ENCODE results near the gene PEX11G.

The PEX11G gene

DNA sequence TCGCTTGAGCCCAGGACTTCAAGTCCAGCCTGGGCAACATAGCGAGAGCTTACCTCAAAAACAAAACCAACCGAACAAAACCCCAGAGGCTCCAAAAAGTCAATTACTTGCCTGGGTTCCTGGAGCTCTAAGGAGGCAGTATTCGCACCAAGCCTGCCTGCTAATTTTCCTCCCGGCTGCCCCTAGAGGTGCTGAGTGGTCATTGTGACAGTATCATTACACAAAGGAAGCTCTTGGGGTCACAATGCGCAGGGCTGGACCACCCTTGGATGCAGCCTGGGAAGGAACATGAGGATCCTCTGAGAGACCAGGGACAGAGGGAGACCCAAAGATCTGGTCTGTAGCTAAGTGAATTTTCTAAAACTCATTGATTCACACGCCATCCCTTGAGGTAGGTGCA is 8.5 kb upstream of the PEX11G start:
- H3K27me3 ChIP-seq: peaks cover 0 to 25% of the 10 kb centered on the region in 2 donors

DNA sequence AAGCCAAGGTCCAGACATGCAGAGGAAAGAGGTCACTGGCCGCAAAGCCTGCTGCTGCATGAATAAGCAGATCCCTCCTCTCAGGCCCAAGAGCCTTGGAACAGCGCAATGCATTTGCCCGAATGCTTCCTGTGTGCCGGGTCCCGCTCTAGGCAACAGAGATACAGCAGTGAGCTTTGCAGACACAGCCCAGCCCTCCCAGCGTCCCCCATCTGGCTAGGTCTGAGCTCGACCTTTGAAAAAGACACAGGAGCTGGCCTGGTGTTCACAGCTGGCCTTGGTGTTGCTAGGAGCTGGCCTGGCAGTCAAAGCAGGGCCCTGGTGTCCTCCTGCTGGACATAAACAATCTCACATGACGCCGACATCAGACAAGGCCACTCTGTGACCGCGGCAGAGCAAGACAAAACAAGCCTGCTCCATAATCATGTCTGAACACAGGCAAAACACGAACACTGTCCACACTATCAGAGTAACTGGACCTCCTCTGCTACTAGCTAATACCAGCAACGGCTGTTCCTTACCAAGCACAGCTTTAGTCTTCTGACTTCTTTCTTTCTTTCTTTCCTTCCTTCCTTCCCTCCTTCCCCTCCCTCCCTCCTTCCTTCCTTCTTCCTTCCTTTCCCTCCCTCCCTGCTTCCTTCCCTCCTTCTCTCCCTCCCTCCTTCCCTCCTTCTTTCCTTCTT is 5.7 kb upstream of the PEX11G start:
- intact Hi-C loops (cut with DNase I; ENCODE audit: low total_unique reads): no loop called here
- H3K4me1 ChIP-seq: peaks cover 0 to 15% (median under 1%) of the 10 kb centered on the region in 4 donors
- H3K9me3 ChIP-seq: no peaks in the 10 kb centered on the region
- peak; percentile 76 to 78 for DNase-seq
- peaks cover 0 to 3% of the 10 kb centered on the region in 2 donors for H3K27me3 ChIP-seq
- TF ChIP-seq, protein P1, sequence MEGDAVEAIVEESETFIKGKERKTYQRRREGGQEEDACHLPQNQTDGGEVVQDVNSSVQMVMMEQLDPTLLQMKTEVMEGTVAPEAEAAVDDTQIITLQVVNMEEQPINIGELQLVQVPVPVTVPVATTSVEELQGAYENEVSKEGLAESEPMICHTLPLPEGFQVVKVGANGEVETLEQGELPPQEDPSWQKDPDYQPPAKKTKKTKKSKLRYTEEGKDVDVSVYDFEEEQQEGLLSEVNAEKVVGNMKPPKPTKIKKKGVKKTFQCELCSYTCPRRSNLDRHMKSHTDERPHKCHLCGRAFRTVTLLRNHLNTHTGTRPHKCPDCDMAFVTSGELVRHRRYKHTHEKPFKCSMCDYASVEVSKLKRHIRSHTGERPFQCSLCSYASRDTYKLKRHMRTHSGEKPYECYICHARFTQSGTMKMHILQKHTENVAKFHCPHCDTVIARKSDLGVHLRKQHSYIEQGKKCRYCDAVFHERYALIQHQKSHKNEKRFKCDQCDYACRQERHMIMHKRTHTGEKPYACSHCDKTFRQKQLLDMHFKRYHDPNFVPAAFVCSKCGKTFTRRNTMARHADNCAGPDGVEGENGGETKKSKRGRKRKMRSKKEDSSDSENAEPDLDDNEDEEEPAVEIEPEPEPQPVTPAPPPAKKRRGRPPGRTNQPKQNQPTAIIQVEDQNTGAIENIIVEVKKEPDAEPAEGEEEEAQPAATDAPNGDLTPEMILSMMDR (IDR thresholded peaks at IDR 0.05): peak; percentile 19 to 48
- H3K27ac ChIP-seq: peak overlapping the region; percentile 69 to 77
- H3K4me3 ChIP-seq: no peak overlapping the region
- no peaks in the 10 kb centered on the region for H3K36me3 ChIP-seq

More for the DNA sequence above, 8.5 kb upstream of the PEX11G start:
- Histone ChIP-seq H3K27ac (no peak overlapping the region), H3K4me1 (peaks cover 0 to 24% (median 10%) of the 10 kb centered on the region in 4 donors), H3K36me3 (no peaks in the 10 kb centered on the region), H3K4me3 (no peak overlapping the region), H3K9me3 (no peaks in the 10 kb centered on the region)
- DNase-seq: no peak
- TF ChIP-seq, protein P1 (IDR thresholded peaks at IDR 0.05): no peak
- intact Hi-C loops (cut with DNase I; ENCODE audit: low total_unique reads): no loop called here

DNA sequence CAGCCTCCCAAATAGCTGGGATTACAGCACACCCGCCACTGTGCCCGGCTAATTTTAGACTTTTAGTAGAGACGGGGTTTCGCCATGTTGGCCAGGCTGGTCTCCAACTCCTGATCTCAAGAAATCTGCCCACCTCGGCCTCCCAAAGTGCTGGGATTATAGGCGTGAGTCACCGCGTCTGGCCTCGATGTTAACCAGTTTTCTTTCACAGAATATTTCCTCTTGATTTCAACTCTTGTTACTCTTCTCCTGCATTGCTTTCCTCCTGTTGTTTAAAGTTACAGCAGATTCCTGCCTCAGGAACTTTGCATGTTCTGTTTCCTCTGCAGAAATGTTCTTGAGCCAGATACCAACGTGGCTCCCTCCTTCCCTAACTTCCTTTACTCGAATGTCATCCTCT is 3.7 kb upstream of the PEX11G start:
- TF ChIP-seq, protein P1 (IDR thresholded peaks at IDR 0.05): no peak
- H3K36me3 ChIP-seq: no peaks in the 10 kb centered on the region
- no peak overlapping the region for H3K4me3 ChIP-seq
- DNase-seq: no peak
- H3K27me3 ChIP-seq: no peaks in the 10 kb centered on the region
- peak overlapping the region in 1 of 2 donors; percentile 77 for H3K27ac ChIP-seq
- no peaks in the 10 kb centered on the region for H3K9me3 ChIP-seq
- peaks cover 0 to 24% (median 9%) of the 10 kb centered on the region in 4 donors for H3K4me1 ChIP-seq
- intact Hi-C loops (cut with DNase I; ENCODE audit: low total_unique reads): no loop called here

DNA sequence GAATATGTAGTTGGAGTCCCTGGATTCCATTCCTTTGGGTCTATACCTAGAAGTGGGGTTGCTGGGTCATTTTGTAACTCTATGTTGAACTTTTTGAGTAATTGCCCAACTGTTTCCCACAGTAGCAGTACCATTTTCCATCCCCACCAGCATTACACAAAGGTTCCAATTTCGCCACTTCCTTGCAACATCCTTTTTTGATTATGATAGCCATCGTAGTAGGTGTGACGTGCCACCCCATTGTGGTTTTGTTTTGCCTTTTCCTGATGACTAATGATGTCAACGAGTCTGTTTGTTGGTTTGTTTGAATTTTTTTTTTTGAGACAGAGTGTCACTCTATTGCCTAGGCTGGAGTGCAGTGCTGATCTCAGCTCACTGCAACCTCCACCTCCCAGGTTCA is 3.3 kb upstream of the PEX11G start:
- H3K4me1 ChIP-seq: peaks cover 0 to 24% (median 9%) of the 10 kb centered on the region in 4 donors
- intact Hi-C loops (cut with DNase I; ENCODE audit: low total_unique reads): no loop called here
- no peaks in the 10 kb centered on the region for H3K9me3 ChIP-seq
- H3K27ac ChIP-seq: no peak overlapping the region
- no peaks in the 10 kb centered on the region for H3K36me3 ChIP-seq
- DNase-seq: no peak
- TF ChIP-seq, protein P1 (IDR thresholded peaks at IDR 0.05): no peak
- H3K27me3 ChIP-seq: no peaks in the 10 kb centered on the region
- no peak overlapping the region for H3K4me3 ChIP-seq

DNA sequence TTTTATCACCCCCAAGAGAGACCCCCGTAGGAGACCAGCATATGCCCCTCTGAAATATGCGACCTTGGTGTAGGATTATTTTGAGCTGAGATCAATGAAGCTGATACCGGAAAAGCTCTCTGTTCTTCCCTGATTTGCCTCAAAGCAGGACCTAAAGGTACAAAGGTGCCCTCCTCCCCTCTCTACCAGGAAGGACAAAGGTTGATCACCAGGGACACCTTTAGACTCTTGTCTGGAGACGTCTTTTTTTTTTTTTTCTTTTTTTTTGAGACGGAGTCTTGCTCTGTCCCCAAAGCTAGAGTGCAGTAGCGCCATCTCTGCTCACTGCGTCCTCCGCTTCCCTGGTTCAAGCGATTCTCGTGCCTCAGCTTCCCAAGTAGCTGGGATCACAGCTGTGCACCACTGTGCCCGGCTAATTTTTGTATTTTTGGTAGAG is 792 bp upstream of the PEX11G start:
- TF ChIP-seq, protein P1 (IDR thresholded peaks at IDR 0.05): no peak
- no peak for DNase-seq
- peaks cover 0 to 19% (median 9%) of the 10 kb centered on the region in 4 donors for H3K4me1 ChIP-seq
- H3K4me3 ChIP-seq: peak overlapping the region; percentile 57 to 70
- no peaks in the 10 kb centered on the region for H3K36me3 ChIP-seq
- H3K27me3 ChIP-seq: no peaks in the 10 kb centered on the region
- H3K27ac ChIP-seq: peak overlapping the region; percentile 84 to 89
- intact Hi-C loops (cut with DNase I; ENCODE audit: low total_unique reads): loop anchor here (5.0 kb wide), 1 partner anchor 48 kb away; the partner anchor contains the start of gene PNPLA6
- H3K9me3 ChIP-seq: no peaks in the 10 kb centered on the region
